ENCODE results near the gene JAKMIP3.

GRCh38 chr10:132037676-132037975, 28.1 kb upstream of the JAKMIP3 start:
- TF ChIP-seq POLR2AphosphoS5 (IDR thresholded peaks at IDR 0.05; ENCODE audit: low read depth): no peak
- TF ChIP-seq, protein P1, sequence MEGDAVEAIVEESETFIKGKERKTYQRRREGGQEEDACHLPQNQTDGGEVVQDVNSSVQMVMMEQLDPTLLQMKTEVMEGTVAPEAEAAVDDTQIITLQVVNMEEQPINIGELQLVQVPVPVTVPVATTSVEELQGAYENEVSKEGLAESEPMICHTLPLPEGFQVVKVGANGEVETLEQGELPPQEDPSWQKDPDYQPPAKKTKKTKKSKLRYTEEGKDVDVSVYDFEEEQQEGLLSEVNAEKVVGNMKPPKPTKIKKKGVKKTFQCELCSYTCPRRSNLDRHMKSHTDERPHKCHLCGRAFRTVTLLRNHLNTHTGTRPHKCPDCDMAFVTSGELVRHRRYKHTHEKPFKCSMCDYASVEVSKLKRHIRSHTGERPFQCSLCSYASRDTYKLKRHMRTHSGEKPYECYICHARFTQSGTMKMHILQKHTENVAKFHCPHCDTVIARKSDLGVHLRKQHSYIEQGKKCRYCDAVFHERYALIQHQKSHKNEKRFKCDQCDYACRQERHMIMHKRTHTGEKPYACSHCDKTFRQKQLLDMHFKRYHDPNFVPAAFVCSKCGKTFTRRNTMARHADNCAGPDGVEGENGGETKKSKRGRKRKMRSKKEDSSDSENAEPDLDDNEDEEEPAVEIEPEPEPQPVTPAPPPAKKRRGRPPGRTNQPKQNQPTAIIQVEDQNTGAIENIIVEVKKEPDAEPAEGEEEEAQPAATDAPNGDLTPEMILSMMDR (IDR thresholded peaks at IDR 0.05; ENCODE audit: insufficient read depth, low read length): no peak
- no peak for TF ChIP-seq REST (IDR thresholded peaks at IDR 0.05; ENCODE audit: insufficient replicate concordance, low read depth)

Measured in HL-60 (cell line).